ENCODE measurements around the gene ECD.

Gene ECD

GRCh38 chr10:73186266-73186665, 18.5 kb upstream of the ECD start:
- Histone ChIP-seq H3K27ac (ENCODE audit: low read depth, low read length) (no peak overlapping the region), H3K36me3 (ENCODE audit: control insufficient read depth in 1 of 2, insufficient read depth in 2 of 2, low read length in 2 of 2) (peaks cover 0 to 12% of the 10 kb centered on the region in 2 donors), H3K9me3 (ENCODE audit: control insufficient read depth in 1 of 2, low read length in 2 of 2) (no peaks in the 10 kb centered on the region), H3K4me1 (ENCODE audit: control insufficient read depth in 1 of 2, insufficient read depth in 2 of 2, low read length in 2 of 2) (no peaks in the 10 kb centered on the region), H3K27me3 (ENCODE audit: control insufficient read depth in 1 of 2, insufficient read depth in 2 of 2, low read length in 2 of 2) (no peaks in the 10 kb centered on the region), H3K9ac (ENCODE audit: low read depth in 1 of 2, low read length in 2 of 2) (no peak overlapping the region), H3K4me3 (ENCODE audit: low read depth in 1 of 2, low read length in 2 of 2) (no peak overlapping the region)

- Histone ChIP-seq H3K4me1 (ENCODE audit: control insufficient read depth in 1 of 2, insufficient read depth in 2 of 2, low read length in 2 of 2) (no peaks in the 10 kb centered on the region), H3K27ac (ENCODE audit: low read depth, low read length) (no peak overlapping the region), H3K36me3 (ENCODE audit: control insufficient read depth in 1 of 2, insufficient read depth in 2 of 2, low read length in 2 of 2) (peaks cover 3 to 17% of the 10 kb centered on the region in 2 donors), H3K9me3 (ENCODE audit: control insufficient read depth in 1 of 2, low read length in 2 of 2) (no peaks in the 10 kb centered on the region), H3K9ac (ENCODE audit: low read depth in 1 of 2, low read length in 2 of 2) (no peak overlapping the region), H3K27me3 (ENCODE audit: control insufficient read depth in 1 of 2, insufficient read depth in 2 of 2, low read length in 2 of 2) (no peaks in the 10 kb centered on the region), H3K4me3 (ENCODE audit: low read depth in 1 of 2, low read length in 2 of 2) (no peak overlapping the region)
Measured at GRCh38 chr10:73183667-73184281, 16.0 kb upstream of the ECD start.

DNA sequence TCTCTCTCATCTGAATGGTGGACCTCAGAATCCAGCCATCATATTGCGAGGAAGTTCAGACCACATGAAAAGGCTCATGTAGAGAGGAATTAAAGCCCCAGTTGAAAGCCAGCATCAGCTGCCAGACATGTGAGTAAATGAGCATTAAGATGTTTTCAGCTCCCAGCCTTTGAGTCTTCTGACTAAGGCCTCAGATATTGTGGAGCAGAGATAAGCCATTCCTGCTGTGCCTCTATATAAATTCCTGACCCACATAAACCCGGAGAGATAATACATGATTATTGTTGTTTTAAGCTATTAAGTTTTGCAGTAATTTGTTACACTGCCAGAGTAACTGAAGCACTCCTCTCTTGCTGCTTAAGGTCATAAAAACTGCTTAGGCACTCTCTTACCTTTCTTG, 14.8 kb upstream of the ECD start:
- Histone ChIP-seq H3K27ac (ENCODE audit: low read depth, low read length) (no peak overlapping the region), H3K36me3 (ENCODE audit: control insufficient read depth in 1 of 2, insufficient read depth in 2 of 2, low read length in 2 of 2) (peaks cover 6 to 23% of the 10 kb centered on the region in 2 donors), H3K4me3 (ENCODE audit: low read depth in 1 of 2, low read length in 2 of 2) (no peak overlapping the region), H3K9ac (ENCODE audit: low read depth in 1 of 2, low read length in 2 of 2) (no peak overlapping the region), H3K27me3 (ENCODE audit: control insufficient read depth in 1 of 2, insufficient read depth in 2 of 2, low read length in 2 of 2) (no peaks in the 10 kb centered on the region), H3K4me1 (ENCODE audit: control insufficient read depth in 1 of 2, insufficient read depth in 2 of 2, low read length in 2 of 2) (no peaks in the 10 kb centered on the region), H3K9me3 (ENCODE audit: control insufficient read depth in 1 of 2, low read length in 2 of 2) (no peaks in the 10 kb centered on the region)

- H3K4me1 ChIP-seq (ENCODE audit: control insufficient read depth in 1 of 2, insufficient read depth in 2 of 2, low read length in 2 of 2) = no peaks in the 10 kb centered on the region
- no peak overlapping the region for H3K27ac ChIP-seq (ENCODE audit: low read depth, low read length)
- H3K9me3 ChIP-seq (ENCODE audit: control insufficient read depth in 1 of 2, low read length in 2 of 2) = no peaks in the 10 kb centered on the region
Measured at GRCh38 chr10:73174148-73174925, 6.5 kb upstream of the ECD start.

GRCh38 chr10:73172867-73173266, 5.1 kb upstream of the ECD start:
- H3K9ac ChIP-seq (ENCODE audit: low read depth in 1 of 2, low read length in 2 of 2) = no peak overlapping the region
- no peak overlapping the region for H3K27ac ChIP-seq (ENCODE audit: low read depth, low read length)
- peaks cover 7% of the 10 kb centered on the region in 2 donors for H3K4me1 ChIP-seq (ENCODE audit: control insufficient read depth in 1 of 2, insufficient read depth in 2 of 2, low read length in 2 of 2)
- no peaks in the 10 kb centered on the region for H3K9me3 ChIP-seq (ENCODE audit: control insufficient read depth in 1 of 2, low read length in 2 of 2)
- no peaks in the 10 kb centered on the region for H3K27me3 ChIP-seq (ENCODE audit: control insufficient read depth in 1 of 2, insufficient read depth in 2 of 2, low read length in 2 of 2)
- peaks cover 4 to 13% of the 10 kb centered on the region in 2 donors for H3K36me3 ChIP-seq (ENCODE audit: control insufficient read depth in 1 of 2, insufficient read depth in 2 of 2, low read length in 2 of 2)
- H3K4me3 ChIP-seq (ENCODE audit: low read depth in 1 of 2, low read length in 2 of 2) = no peak overlapping the region

More at GRCh38 chr10:73174148-73174925, 6.5 kb upstream of the ECD start:
- H3K27me3 ChIP-seq (ENCODE audit: control insufficient read depth in 1 of 2, insufficient read depth in 2 of 2, low read length in 2 of 2) = no peaks in the 10 kb centered on the region
- H3K9ac ChIP-seq (ENCODE audit: low read depth in 1 of 2, low read length in 2 of 2) = no peak overlapping the region
- peaks cover 4 to 16% of the 10 kb centered on the region in 2 donors for H3K36me3 ChIP-seq (ENCODE audit: control insufficient read depth in 1 of 2, insufficient read depth in 2 of 2, low read length in 2 of 2)
- H3K4me3 ChIP-seq (ENCODE audit: low read depth in 1 of 2, low read length in 2 of 2) = no peak overlapping the region

DNA sequence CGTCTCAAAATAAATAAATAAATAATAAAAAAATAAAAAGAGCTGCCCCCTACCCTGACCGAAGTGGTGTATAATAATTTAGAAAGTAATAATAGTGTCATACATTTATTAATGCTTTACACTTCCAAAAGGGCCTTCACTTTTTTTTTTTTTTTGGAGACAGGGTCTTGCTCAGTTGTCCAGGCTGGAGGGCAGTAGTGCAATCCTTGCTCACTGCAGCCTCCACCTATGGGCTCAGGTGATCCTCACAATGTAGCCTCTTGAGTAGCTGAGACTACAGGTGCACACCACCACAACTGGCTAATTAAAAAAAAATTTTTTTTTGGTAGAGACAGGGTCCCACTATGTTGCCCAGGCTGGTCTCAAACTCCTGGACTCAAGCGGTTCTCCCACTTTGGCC, 1.5 kb upstream of the ECD start:
- H3K4me3 ChIP-seq (ENCODE audit: low read depth in 1 of 2, low read length in 2 of 2) = no peak overlapping the region
- H3K27me3 ChIP-seq (ENCODE audit: control insufficient read depth in 1 of 2, insufficient read depth in 2 of 2, low read length in 2 of 2) = no peaks in the 10 kb centered on the region
- H3K9me3 ChIP-seq (ENCODE audit: control insufficient read depth in 1 of 2, low read length in 2 of 2) = no peaks in the 10 kb centered on the region
- H3K9ac ChIP-seq (ENCODE audit: low read depth in 1 of 2, low read length in 2 of 2) = no peak overlapping the region
- no peak overlapping the region for H3K27ac ChIP-seq (ENCODE audit: low read depth, low read length)
- peaks cover 7 to 18% of the 10 kb centered on the region in 2 donors for H3K4me1 ChIP-seq (ENCODE audit: control insufficient read depth in 1 of 2, insufficient read depth in 2 of 2, low read length in 2 of 2)
- H3K36me3 ChIP-seq (ENCODE audit: control insufficient read depth in 1 of 2, insufficient read depth in 2 of 2, low read length in 2 of 2) = no peaks in the 10 kb centered on the region

DNA sequence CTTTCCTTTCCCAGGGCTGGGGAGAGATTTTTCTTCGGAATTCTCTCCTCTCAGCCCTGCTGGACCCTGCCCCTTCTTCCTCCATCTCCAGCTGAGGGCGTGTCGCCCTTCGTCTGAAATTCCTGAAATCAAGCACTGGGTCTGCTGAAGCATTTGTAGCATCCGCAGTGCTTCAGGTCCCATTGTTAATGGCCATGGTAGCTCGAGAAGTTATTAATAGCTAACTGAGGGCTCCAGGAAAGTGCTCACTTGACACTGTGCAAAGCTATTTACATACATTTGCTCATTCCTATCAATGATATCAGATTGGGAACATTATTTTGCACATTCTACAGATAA, 626 bp upstream of the ECD start:
- no peaks in the 10 kb centered on the region for H3K9me3 ChIP-seq (ENCODE audit: control insufficient read depth in 1 of 2, low read length in 2 of 2)
- H3K27me3 ChIP-seq (ENCODE audit: control insufficient read depth in 1 of 2, insufficient read depth in 2 of 2, low read length in 2 of 2) = no peaks in the 10 kb centered on the region
- H3K27ac ChIP-seq (ENCODE audit: low read depth, low read length) = peak overlapping the region; percentile 79
- peaks cover 7 to 18% of the 10 kb centered on the region in 2 donors for H3K4me1 ChIP-seq (ENCODE audit: control insufficient read depth in 1 of 2, insufficient read depth in 2 of 2, low read length in 2 of 2)
- peak overlapping the region; percentile 89 to 100 for H3K4me3 ChIP-seq (ENCODE audit: low read depth in 1 of 2, low read length in 2 of 2)
- H3K36me3 ChIP-seq (ENCODE audit: control insufficient read depth in 1 of 2, insufficient read depth in 2 of 2, low read length in 2 of 2) = peaks cover 0 to 3% of the 10 kb centered on the region in 2 donors
- H3K9ac ChIP-seq (ENCODE audit: low read depth in 1 of 2, low read length in 2 of 2) = peak overlapping the region; percentile 87 to 99

DNA sequence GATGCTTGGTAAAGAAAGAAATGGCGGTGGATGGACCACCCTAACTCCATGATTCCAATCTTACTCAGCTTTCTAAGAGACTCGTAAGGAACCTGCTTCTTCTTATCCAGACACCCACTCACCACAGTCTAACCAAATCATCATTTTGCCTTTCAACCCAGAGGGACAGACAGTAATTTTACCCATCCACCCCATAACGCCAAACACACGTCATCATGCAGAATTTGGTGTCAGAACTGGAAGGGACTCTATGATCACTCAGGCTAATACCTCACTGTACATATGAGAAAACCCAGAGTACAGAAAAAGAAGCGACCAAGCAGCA, 388 bp downstream of the ECD start:
- H3K36me3 ChIP-seq (ENCODE audit: control insufficient read depth in 1 of 2, insufficient read depth in 2 of 2, low read length in 2 of 2) = peaks cover 8 to 14% of the 10 kb centered on the region in 2 donors
- peak overlapping the region; percentile 79 for H3K27ac ChIP-seq (ENCODE audit: low read depth, low read length)
- H3K9ac ChIP-seq (ENCODE audit: low read depth in 1 of 2, low read length in 2 of 2) = peak overlapping the region; percentile 87 to 99
- peaks cover 7 to 20% of the 10 kb centered on the region in 2 donors for H3K4me1 ChIP-seq (ENCODE audit: control insufficient read depth in 1 of 2, insufficient read depth in 2 of 2, low read length in 2 of 2)
- H3K4me3 ChIP-seq (ENCODE audit: low read depth in 1 of 2, low read length in 2 of 2) = peak overlapping the region; percentile 89 to 100
- H3K9me3 ChIP-seq (ENCODE audit: control insufficient read depth in 1 of 2, low read length in 2 of 2) = no peaks in the 10 kb centered on the region
- H3K27me3 ChIP-seq (ENCODE audit: control insufficient read depth in 1 of 2, insufficient read depth in 2 of 2, low read length in 2 of 2) = no peaks in the 10 kb centered on the region

- Histone ChIP-seq H3K4me3 (ENCODE audit: low read depth in 1 of 2, low read length in 2 of 2) (peak overlapping the region; percentile 89 to 100), H3K27ac (ENCODE audit: low read depth, low read length) (no peak overlapping the region), H3K4me1 (ENCODE audit: control insufficient read depth in 1 of 2, insufficient read depth in 2 of 2, low read length in 2 of 2) (peaks cover 7 to 20% of the 10 kb centered on the region in 2 donors), H3K9me3 (ENCODE audit: control insufficient read depth in 1 of 2, low read length in 2 of 2) (no peaks in the 10 kb centered on the region), H3K27me3 (ENCODE audit: control insufficient read depth in 1 of 2, insufficient read depth in 2 of 2, low read length in 2 of 2) (no peaks in the 10 kb centered on the region), H3K36me3 (ENCODE audit: control insufficient read depth in 1 of 2, insufficient read depth in 2 of 2, low read length in 2 of 2) (peaks cover 12 to 18% of the 10 kb centered on the region in 2 donors), H3K9ac (ENCODE audit: low read depth in 1 of 2, low read length in 2 of 2) (peak overlapping the region in 1 of 2 donors; percentile 87)
Measured at GRCh38 chr10:73166972-73167371, 836 bp downstream of the ECD start.

- no peak overlapping the region for H3K27ac ChIP-seq (ENCODE audit: low read depth, low read length)
- H3K4me3 ChIP-seq (ENCODE audit: low read depth in 1 of 2, low read length in 2 of 2) = no peak overlapping the region
- no peak overlapping the region for H3K9ac ChIP-seq (ENCODE audit: low read depth in 1 of 2, low read length in 2 of 2)
- peaks cover 20 to 21% of the 10 kb centered on the region in 2 donors for H3K36me3 ChIP-seq (ENCODE audit: control insufficient read depth in 1 of 2, insufficient read depth in 2 of 2, low read length in 2 of 2)
- H3K27me3 ChIP-seq (ENCODE audit: control insufficient read depth in 1 of 2, insufficient read depth in 2 of 2, low read length in 2 of 2) = no peaks in the 10 kb centered on the region
- peaks cover 0 to 13% of the 10 kb centered on the region in 2 donors for H3K4me1 ChIP-seq (ENCODE audit: control insufficient read depth in 1 of 2, insufficient read depth in 2 of 2, low read length in 2 of 2)
- no peaks in the 10 kb centered on the region for H3K9me3 ChIP-seq (ENCODE audit: control insufficient read depth in 1 of 2, low read length in 2 of 2)
Measured at GRCh38 chr10:73163096-73163495, 4.7 kb downstream of the ECD start.

Data from duodenal mucosa (tissue), 2 donors.